H1 (cell line): ENCODE data around the gene TIAL1. TPM values are rescaled to one million over a fixed set of nuclear protein-coding genes. Genes with fewer than 3 reads are reported as not detected.

Experiments used
- BACH1 ChIP-seq: IDR thresholded peaks from 2 replicates; pipeline ENCODE4 v1.6.1; 2012; ENCODE audit warnings: low read length, improper control_type of control experiment
- GTF2F1 ChIP-seq: IDR thresholded peaks from 2 replicates; pipeline ENCODE4 v1.6.1; 2012; ENCODE audit warnings: low read depth, low read length, improper control_type of control experiment, borderline replicate concordance
- JUN ChIP-seq: IDR thresholded peaks from 2 replicates; pipeline ENCODE4 v1.6.1; 2011; ENCODE audit warnings: low read depth, mild to moderate bottlenecking, improper control_type of control experiment, low read length
- NRF1 ChIP-seq: IDR thresholded peaks from 2 replicates; pipeline ENCODE4 v1.6.1; 2011; ENCODE audit warnings: mild to moderate bottlenecking, low read depth, low read length, improper control_type of control experiment
- RFX5 ChIP-seq: IDR thresholded peaks from 2 replicates; pipeline ENCODE4 v1.6.1; 2011; ENCODE audit warnings: low read depth, low read length, improper control_type of control experiment, borderline replicate concordance
- SAP30 ChIP-seq: fragments of 300-600 bp; sonication (generic); IDR thresholded peaks from 2 replicates; pipeline ENCODE4 v1.7.1; 2012; ENCODE audit warnings: low read length, moderate library complexity, mild to moderate bottlenecking, inconsistent platforms; ENCODE audit not compliant: insufficient read depth, insufficient replicate concordance
- SIRT6 ChIP-seq: IDR thresholded peaks from one replicate; pipeline ENCODE4 v1.7.1; 2012; ENCODE audit warnings: low read length, inconsistent platforms
- SP1 ChIP-seq: IDR thresholded peaks from 2 replicates; pipeline ENCODE4 v1.6.1; 2011; ENCODE audit warnings: low read depth, low read length
- SP4 ChIP-seq: IDR thresholded peaks from 2 replicates; pipeline ENCODE4 v1.6.1; 2012; ENCODE audit warnings: low read length, inconsistent platforms
- TBP ChIP-seq: IDR thresholded peaks from 2 replicates; pipeline ENCODE4 v1.6.1; 2011; ENCODE audit warnings: low read depth, low read length, improper control_type of control experiment
- TCF12 ChIP-seq: IDR thresholded peaks from 2 replicates; pipeline ENCODE4 v1.6.1; 2011; ENCODE audit warnings: low read depth, mild to moderate bottlenecking, low read length
- TEAD4 ChIP-seq: IDR thresholded peaks from 2 replicates; pipeline ENCODE4 v1.6.1; 2012; ENCODE audit warnings: low read depth, low read length, inconsistent platforms, mixed read lengths
- polyA plus RNA-seq, 7 experiments: library from polyadenylated mRNA; depleted of rRNA in 3 of 7; stranded (reverse) in 5 of 7; unstranded in 2 of 7; fragments of >200 nt in 5 of 7; fragments of 200-250 nt in 2 of 7; gene quantifications; 1 replicate in 5 of 7; 2 replicates in 1 of 7; 4 replicates in 1 of 7; pipeline versions ENCODE4 v1.2.1 to v1.2.3, GENCODE V29; 2011 to 2013; ENCODE audit warnings: missing spikeins in 2 of 7, mixed read lengths in 2 of 7
- total RNA-seq: library from RNA; stranded (reverse); fragmentation: NEBNext Ultra II Directional; extraction: Animal tissue kit (Norgen Biotek cat#: 25700); gene quantifications from 2 replicates; pipeline ENCODE4 v1.2.1, GENCODE V29; 2021
- TF ChIP-seq, protein P1 (sequence below): fragments of 300-600 bp; sonication (generic); IDR thresholded peaks from 2 replicates; pipeline ENCODE4 v1.7.1; 2012; ENCODE audit warnings: low read length, moderate library complexity, mild to moderate bottlenecking, inconsistent platforms; ENCODE audit not compliant: insufficient replicate concordance

Gene TIAL1
- total and polyA plus RNA-seq, 2 of the 8 experiments (the other 6 are each of a cell fraction or from before 2014, with no cell fraction given), result 50.4 to 166 TPM

DNA sequence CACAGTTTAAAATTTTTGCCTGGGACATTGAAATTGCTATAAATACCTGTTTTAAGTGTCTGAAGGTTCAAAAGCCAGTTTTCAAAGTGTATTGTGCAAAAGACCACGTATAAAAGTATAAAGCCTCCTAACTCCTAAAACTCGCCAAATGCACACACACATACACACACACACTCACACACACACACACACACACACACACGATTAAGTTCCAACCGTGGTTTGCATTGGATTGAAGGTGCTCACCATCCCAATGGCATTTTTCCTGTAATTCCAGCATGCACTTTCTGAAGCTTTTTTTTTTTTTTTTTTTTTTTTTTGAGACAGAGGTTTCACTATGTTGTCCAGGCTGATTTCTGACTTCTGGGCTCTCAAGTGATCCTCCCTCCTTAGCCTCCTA, 51.5 kb downstream of the TIAL1 start (continued):
- TF ChIP-seq, protein P1, sequence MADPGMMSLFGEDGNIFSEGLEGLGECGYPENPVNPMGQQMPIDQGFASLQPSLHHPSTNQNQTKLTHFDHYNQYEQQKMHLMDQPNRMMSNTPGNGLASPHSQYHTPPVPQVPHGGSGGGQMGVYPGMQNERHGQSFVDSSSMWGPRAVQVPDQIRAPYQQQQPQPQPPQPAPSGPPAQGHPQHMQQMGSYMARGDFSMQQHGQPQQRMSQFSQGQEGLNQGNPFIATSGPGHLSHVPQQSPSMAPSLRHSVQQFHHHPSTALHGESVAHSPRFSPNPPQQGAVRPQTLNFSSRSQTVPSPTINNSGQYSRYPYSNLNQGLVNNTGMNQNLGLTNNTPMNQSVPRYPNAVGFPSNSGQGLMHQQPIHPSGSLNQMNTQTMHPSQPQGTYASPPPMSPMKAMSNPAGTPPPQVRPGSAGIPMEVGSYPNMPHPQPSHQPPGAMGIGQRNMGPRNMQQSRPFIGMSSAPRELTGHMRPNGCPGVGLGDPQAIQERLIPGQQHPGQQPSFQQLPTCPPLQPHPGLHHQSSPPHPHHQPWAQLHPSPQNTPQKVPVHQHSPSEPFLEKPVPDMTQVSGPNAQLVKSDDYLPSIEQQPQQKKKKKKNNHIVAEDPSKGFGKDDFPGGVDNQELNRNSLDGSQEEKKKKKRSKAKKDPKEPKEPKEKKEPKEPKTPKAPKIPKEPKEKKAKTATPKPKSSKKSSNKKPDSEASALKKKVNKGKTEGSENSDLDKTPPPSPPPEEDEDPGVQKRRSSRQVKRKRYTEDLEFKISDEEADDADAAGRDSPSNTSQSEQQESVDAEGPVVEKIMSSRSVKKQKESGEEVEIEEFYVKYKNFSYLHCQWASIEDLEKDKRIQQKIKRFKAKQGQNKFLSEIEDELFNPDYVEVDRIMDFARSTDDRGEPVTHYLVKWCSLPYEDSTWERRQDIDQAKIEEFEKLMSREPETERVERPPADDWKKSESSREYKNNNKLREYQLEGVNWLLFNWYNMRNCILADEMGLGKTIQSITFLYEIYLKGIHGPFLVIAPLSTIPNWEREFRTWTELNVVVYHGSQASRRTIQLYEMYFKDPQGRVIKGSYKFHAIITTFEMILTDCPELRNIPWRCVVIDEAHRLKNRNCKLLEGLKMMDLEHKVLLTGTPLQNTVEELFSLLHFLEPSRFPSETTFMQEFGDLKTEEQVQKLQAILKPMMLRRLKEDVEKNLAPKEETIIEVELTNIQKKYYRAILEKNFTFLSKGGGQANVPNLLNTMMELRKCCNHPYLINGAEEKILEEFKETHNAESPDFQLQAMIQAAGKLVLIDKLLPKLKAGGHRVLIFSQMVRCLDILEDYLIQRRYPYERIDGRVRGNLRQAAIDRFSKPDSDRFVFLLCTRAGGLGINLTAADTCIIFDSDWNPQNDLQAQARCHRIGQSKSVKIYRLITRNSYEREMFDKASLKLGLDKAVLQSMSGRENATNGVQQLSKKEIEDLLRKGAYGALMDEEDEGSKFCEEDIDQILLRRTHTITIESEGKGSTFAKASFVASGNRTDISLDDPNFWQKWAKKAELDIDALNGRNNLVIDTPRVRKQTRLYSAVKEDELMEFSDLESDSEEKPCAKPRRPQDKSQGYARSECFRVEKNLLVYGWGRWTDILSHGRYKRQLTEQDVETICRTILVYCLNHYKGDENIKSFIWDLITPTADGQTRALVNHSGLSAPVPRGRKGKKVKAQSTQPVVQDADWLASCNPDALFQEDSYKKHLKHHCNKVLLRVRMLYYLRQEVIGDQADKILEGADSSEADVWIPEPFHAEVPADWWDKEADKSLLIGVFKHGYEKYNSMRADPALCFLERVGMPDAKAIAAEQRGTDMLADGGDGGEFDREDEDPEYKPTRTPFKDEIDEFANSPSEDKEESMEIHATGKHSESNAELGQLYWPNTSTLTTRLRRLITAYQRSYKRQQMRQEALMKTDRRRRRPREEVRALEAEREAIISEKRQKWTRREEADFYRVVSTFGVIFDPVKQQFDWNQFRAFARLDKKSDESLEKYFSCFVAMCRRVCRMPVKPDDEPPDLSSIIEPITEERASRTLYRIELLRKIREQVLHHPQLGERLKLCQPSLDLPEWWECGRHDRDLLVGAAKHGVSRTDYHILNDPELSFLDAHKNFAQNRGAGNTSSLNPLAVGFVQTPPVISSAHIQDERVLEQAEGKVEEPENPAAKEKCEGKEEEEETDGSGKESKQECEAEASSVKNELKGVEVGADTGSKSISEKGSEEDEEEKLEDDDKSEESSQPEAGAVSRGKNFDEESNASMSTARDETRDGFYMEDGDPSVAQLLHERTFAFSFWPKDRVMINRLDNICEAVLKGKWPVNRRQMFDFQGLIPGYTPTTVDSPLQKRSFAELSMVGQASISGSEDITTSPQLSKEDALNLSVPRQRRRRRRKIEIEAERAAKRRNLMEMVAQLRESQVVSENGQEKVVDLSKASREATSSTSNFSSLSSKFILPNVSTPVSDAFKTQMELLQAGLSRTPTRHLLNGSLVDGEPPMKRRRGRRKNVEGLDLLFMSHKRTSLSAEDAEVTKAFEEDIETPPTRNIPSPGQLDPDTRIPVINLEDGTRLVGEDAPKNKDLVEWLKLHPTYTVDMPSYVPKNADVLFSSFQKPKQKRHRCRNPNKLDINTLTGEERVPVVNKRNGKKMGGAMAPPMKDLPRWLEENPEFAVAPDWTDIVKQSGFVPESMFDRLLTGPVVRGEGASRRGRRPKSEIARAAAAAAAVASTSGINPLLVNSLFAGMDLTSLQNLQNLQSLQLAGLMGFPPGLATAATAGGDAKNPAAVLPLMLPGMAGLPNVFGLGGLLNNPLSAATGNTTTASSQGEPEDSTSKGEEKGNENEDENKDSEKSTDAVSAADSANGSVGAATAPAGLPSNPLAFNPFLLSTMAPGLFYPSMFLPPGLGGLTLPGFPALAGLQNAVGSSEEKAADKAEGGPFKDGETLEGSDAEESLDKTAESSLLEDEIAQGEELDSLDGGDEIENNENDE, result no peak
- no peak for TF ChIP-seq RFX5
- no peak for TF ChIP-seq BACH1
- TF ChIP-seq TBP, result no peak
- TF ChIP-seq SP1, result no peak
- TF ChIP-seq JUN, result no peak
- TF ChIP-seq SP4, result no peak
- TF ChIP-seq TEAD4, result no peak
- no peak for TF ChIP-seq TCF12
- no peak for TF ChIP-seq NRF1
- TF ChIP-seq SAP30, result no peak
- no peak for TF ChIP-seq GTF2F1
- TF ChIP-seq SIRT6, result no peak
- TF ChIP-seq, all 59 proteins: peak for 0
